GM06990 (cell line): ENCODE results near the gene IFNAR2.

ENCODE experiments used
- DNase-seq: peaks from one replicate; pipeline ENCODE4 v3.0.0-alpha.2; 2011; ENCODE audit not compliant: insufficient read length; ENCODE audit errors: extremely low read depth
- H3K27me3 ChIP-seq: replicated peaks from 2 replicates; pipeline ENCODE4 v1.6.0; 2011; ENCODE audit warnings: low read length; ENCODE audit not compliant: control insufficient read depth, insufficient read depth
- H3K36me3 ChIP-seq: 2 replicates; pipeline ENCODE4 v1.5.1; 2011; ENCODE audit warnings: low read length; ENCODE audit not compliant: control insufficient read depth, insufficient read depth
- H3K4me3 ChIP-seq: replicated peaks from 2 replicates; pipeline ENCODE4 v1.5.1; 2011; ENCODE audit warnings: low read depth, mild to moderate bottlenecking, control low read depth, low read length
- CTCF ChIP-seq: IDR thresholded peaks from 2 replicates; pipeline ENCODE4 v1.5.1; 2011; ENCODE audit warnings: low read length, control low read depth, mild to moderate bottlenecking, inconsistent platforms; ENCODE audit not compliant: insufficient read depth, poor library complexity, severe bottlenecking

Gene IFNAR2

GRCh38 chr21:33262921-33263320 is 33.2 kb downstream of the IFNAR2 start:
- no peaks in the 10 kb centered on the region for H3K27me3 ChIP-seq
- DNase-seq = no peak

GRCh38 chr21:33264561-33264960 is 34.8 kb downstream of the IFNAR2 start:
- TF ChIP-seq CTCF = no peak
- Histone ChIP-seq H3K4me3 (no peak overlapping the region), H3K27me3 (no peaks in the 10 kb centered on the region), H3K36me3 (peaks cover 12% of the 10 kb centered on the region)
- DNase-seq = no peak

More at GRCh38 chr21:33262921-33263320, 33.2 kb downstream of the IFNAR2 start:
- peaks cover 19% of the 10 kb centered on the region for H3K36me3 ChIP-seq
- TF ChIP-seq CTCF = no peak
- no peak overlapping the region for H3K4me3 ChIP-seq

GRCh38 chr21:33265664-33266049 is 35.9 kb downstream of the IFNAR2 start:
- TF ChIP-seq CTCF = no peak
- Histone ChIP-seq H3K36me3 (peaks cover 10% of the 10 kb centered on the region), H3K4me3 (peak overlapping the region; percentile 72), H3K27me3 (no peaks in the 10 kb centered on the region)
- peak; percentile 68 for DNase-seq

GRCh38 chr21:33266050-33266788 is 36.5 kb downstream of the IFNAR2 start, which contains the start of gene IL10RB:
Gene IL10RB (plus strand): TSS chr21:33266367. CDS start chr21:33266466, 99 bp downstream.
- peak; percentile 86 for DNase-seq
- no peak for TF ChIP-seq CTCF
- Histone ChIP-seq H3K36me3 (peaks cover 13% of the 10 kb centered on the region), H3K4me3 (peak within 1 kb of the TSS; percentile 72), H3K27me3 (no peaks in the 10 kb centered on the region)

- Histone ChIP-seq H3K27me3 (no peaks in the 10 kb centered on the region), H3K4me3 (peak overlapping the region; percentile 72), H3K36me3 (peaks cover 13% of the 10 kb centered on the region)
- no peak for TF ChIP-seq CTCF
- no peak for DNase-seq
Observed at GRCh38 chr21:33266789-33267135, 37.0 kb downstream of the IFNAR2 start.
